HG03103 (cell line): ENCODE measurements around the gene CALR3.
"Not testable (repeated sequence)": the region's sequence is repeated elsewhere in the genome, so short reads cannot be mapped to it uniquely, and the experiment has no call there.

Experiments
- ATAC-seq: cut with Tn5 transposase; IDR thresholded peaks from one replicate; pipeline ENCODE4 v1.9.1; 2021; ENCODE audit warnings: low read depth; ENCODE audit not compliant: unreplicated experiment

CALR3 gene

GRCh38 chr19:16525751-16526481 is 29.9 kb upstream of the CALR3 start:
- no peak for ATAC-seq

- ATAC-seq = no peak
Observed at GRCh38 chr19:16524991-16525734, 29.2 kb upstream of the CALR3 start.

GRCh38 chr19:16522559-16523377 is 26.8 kb upstream of the CALR3 start:
- no peak for ATAC-seq

DNA sequence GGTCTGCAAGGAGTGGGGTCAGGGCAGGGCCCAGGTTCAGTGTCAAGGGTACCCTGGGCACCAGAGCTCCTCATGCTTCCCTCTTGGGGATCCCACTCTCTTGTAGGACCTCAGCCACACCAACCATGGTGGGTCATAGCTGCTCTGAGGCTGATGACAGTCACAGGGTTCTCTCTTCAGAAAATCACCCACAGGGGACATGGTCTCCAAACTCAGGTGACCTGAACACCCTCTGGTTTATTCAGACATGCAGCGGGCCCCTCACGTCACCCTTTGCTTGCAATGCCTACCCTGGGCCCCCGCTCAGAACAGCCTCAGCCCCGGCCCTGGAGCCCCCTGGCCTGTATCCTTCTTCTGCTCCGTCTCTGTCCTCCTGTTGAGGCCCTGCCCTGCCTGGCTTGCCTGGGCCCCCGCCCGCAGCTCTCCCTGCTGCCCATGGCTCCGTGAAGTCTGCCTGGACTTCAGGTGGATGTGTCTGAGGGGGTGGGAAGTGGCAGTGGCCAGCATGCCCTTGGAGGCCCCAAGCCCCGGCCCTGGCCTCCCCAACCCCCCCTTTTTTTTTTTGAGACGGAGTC is 25.8 kb upstream of the CALR3 start:
- ATAC-seq = no peak

DNA sequence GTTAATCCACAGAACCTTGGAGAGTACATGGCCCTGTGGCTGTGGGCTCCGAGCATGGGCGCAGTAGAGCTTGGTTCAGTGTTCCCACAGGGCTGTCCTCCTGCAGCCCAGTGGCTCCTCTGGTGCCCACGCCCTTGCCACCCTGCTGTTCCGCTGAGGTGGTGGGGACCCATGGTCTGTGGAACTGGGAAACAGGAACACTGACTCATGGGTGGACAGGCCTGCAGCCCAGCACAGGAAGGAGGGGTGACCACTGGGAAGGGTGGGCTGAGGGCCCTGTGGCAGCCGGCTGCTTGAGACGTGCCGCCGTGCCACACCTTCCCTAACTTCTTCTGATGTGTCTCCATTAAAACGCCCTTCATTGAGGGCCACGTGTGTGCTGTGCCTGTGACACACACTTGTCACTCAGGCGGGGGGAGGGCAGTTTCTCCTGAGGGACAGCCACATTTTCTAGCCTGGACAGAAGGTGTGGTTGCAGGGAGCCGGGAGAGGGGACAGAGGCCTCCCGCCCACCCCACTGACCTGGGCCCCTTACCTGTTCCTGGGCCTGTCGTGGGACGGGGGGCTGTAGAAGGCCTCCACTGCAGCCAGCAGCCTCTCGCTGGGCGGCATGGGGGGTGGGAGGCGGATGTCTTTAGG is 25.1 kb upstream of the CALR3 start:
- ATAC-seq = no peak

- no peak for ATAC-seq
Observed at GRCh38 chr19:16520074-16520973, 24.4 kb upstream of the CALR3 start.

DNA sequence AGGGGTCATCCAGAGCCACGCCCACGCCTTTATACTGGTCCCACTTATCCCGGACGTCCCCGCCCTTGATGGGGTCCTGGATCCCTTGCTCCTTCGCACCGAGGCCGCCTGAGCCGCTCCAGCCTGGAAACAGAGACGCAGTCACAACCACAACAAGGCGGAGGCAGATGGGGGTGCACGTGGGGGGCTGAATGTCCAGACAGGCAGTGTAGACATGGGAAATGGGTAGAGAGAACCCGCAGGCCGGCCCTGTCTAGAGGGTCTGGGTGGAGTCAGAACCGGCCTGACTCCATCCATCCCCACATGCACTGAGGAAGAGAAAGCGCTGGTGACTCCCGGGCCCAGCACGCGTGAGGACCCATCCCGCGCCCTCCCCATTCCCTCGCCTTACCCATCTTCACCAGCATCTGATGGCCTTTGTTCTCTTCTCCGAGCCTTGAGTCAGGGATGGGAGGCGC is 23.3 kb upstream of the CALR3 start:
- ATAC-seq = no peak

- no peak for ATAC-seq
Observed at GRCh38 chr19:16518483-16519229, 22.7 kb upstream of the CALR3 start.

GRCh38 chr19:16518061-16518460 is 22.1 kb upstream of the CALR3 start:
- ATAC-seq = no peak

DNA sequence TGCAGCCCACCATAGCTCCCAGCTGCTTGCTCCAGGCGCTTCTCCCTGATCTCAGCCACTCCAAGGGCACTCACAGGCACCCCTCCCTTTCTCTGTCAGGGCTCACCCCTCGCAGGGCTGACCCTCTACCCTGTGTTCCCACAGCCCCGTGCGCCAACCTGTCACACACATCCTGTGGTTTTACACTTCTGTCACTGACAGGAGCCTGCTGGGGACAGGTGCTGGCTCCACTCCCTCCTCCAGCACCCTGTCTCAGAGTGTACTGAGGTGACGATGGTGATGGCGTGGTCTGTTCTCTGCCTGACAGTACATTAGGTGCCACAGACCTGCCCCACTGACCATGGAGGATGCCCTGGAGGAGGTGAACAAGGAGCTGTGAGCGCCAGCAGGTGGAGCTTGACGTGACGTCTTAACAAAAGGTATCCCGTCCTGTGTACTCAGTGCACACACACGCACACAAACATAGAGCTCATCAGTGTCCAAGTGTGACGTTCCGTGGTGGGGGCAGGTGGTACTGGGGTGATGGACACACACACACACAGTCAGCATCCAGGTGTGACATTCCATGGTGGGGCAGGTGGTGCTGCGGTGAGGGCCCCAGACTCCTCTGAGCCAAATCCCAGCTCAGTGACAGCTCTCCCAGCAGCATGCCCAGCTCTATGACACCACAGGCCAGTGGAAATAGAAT is 21.1 kb upstream of the CALR3 start:
- ATAC-seq = no peak

GRCh38 chr19:16516381-16516780 is 20.4 kb upstream of the CALR3 start:
- ATAC-seq = no peak

- ATAC-seq = no peak
Observed at GRCh38 chr19:16514383-16515019, 18.5 kb upstream of the CALR3 start.

DNA sequence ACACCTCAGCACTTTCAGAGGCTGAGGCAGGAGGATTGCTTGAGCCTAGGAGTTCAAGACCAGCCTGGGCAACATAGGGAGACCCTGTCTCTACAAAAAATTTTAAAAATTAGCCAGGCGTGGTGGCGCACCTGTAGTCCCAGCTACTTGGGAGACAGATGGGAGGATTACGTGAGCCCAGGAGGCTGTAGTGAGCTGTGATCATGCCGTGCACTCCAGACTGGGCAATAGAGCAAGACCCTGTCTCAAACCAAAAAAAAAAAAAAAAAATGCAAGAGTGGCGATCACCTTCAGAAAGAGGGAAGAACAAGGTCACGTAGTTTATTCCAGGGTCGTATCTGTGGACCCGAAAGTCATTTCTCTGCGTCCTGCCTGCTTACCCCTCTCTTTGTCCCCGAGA is 16.6 kb upstream of the CALR3 start:
- ATAC-seq = not testable (repeated sequence)

DNA sequence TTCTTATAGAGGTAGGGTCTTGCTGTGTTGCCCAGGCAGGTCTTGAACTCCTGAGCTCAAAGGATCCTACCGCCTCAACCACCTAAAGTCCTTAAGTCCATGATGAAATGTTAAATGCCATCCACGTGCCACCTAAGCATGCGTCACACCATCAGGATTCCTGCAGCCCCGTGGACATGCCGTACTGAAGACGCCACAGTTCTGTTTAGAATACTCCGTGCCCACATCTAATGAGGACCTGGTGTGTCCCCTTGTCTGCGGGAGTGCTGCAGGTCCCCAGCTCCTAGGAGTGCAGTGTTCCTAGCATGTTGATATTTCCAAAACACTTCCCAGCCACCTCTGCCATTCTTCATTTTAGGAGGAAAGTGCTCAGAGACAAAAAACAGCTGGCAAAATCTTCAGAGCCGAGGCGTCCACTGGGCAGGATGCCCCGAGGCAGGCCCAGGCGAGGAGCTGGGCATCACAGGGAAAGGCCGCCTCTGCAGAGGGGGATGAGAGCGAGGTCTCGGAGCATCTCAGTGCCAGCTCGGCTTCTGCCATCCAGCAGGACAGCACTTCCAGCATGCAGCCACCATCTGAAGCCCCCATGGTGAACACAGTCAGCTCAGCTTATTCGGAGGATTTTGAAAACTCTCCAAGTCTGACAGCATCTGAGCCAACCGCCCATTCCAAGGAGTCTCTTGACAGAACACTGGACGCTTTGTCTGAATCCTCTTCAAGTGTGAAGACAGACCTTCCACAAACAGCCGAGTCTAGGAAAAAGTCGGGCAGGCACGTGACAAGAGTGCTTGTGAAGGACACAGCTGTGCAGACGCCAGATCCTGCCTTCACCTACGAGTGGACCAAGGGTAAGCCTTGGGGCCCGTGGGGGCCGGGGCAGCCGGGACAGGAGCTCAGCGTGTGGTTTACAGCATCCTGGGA is 13.4 kb upstream of the CALR3 start:
- ATAC-seq = no peak

- ATAC-seq = no peak
Observed at GRCh38 chr19:16508546-16508945, 12.6 kb upstream of the CALR3 start.

GRCh38 chr19:16506961-16507360 is 11.0 kb upstream of the CALR3 start:
- no peak for ATAC-seq

DNA sequence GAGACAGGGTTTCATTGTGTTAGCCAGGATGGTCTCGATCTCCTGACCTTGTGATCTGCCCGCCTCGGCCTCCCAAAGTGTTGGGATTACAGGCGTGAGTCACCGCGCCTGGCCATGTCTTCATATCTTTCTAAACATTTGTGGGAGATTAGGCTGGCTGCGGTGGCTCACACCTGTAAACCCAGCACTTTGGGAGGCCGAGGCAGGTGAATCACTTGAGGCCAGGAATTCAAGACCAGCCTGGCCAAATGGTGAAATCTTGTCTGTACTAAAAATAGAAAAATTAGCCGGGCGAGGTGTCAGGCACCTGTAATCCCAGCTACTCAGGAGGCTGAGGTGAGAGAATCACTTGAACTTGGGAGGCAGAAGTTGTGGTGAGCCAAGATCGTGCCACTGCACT is 10.2 kb upstream of the CALR3 start:
- not testable (repeated sequence) for ATAC-seq
